Liver (tissue), 9 donors: ENCODE results near the gene TMEM184C. TPM values are rescaled to one million over a fixed set of nuclear protein-coding genes. Genes with fewer than 3 reads are reported as not detected.

ENCODE experiments used
- DNase-seq: peaks from one replicate; pipeline ENCODE4 v3.0.0-alpha.2; 2017; ENCODE audit warnings: low spot score
- H3K27ac ChIP-seq, 2 donors: one replicate each; pipeline ENCODE4 v1.7.0; 2013; ENCODE audit warnings: inconsistent platforms in 2 of 2, low read length in 2 of 2, control low read depth in 1 of 2, low read depth in 1 of 2, mild to moderate bottlenecking in 1 of 2
- H3K27me3 ChIP-seq, 4 donors: one replicate each; pipeline versions ENCODE4 v1.6.1 to v1.7.0; 2013; ENCODE audit warnings: low read length in 3 of 4, inconsistent platforms in 1 of 4, mild to moderate bottlenecking in 1 of 4, moderate library complexity in 1 of 4; ENCODE audit not compliant: control insufficient read depth in 4 of 4, insufficient read depth in 4 of 4
- H3K36me3 ChIP-seq, 4 donors: one replicate each; pipeline versions ENCODE4 v1.6.1 to v1.7.0; 2013; ENCODE audit warnings: low read length in 3 of 4, mild to moderate bottlenecking in 3 of 4, low read depth in 1 of 4, moderate library complexity in 1 of 4; ENCODE audit not compliant: control insufficient read depth in 4 of 4, insufficient read depth in 3 of 4
- H3K4me1 ChIP-seq, 4 donors: one replicate each; pipeline versions ENCODE4 v1.6.1 to v1.7.0; 2013; ENCODE audit warnings: low read length in 3 of 4, mild to moderate bottlenecking in 3 of 4, moderate library complexity in 1 of 4; ENCODE audit not compliant: control insufficient read depth in 4 of 4, insufficient read depth in 4 of 4
- H3K4me3 ChIP-seq, 3 donors: one replicate each; pipeline versions ENCODE4 v1.6.1 to v1.7.0; 2013; ENCODE audit warnings: low read length in 3 of 3, control low read depth in 1 of 3, low read depth in 1 of 3, mild to moderate bottlenecking in 1 of 3
- H3K9ac ChIP-seq, 2 donors: one replicate each; pipeline ENCODE4 v1.7.0; 2013; ENCODE audit warnings: low read length in 2 of 2, mild to moderate bottlenecking in 2 of 2, moderate library complexity in 2 of 2, control low read depth in 1 of 2, low read depth in 1 of 2
- H3K9me3 ChIP-seq, 4 donors: one replicate each; pipeline versions ENCODE4 v1.6.1 to v1.7.0; 2013; ENCODE audit warnings: low read length in 3 of 4; ENCODE audit not compliant: control insufficient read depth in 4 of 4
- EGR1 ChIP-seq, 2 donors: IDR thresholded peaks; 2 replicates each; pipeline ENCODE4 v1.6.1; 2016 to 2018; ENCODE audit warnings: antibody characterized with exemption in 2 of 2, low read depth in 2 of 2
- FOXA1 ChIP-seq: IDR thresholded peaks from 2 replicates; pipeline ENCODE4 v1.6.1; 2016; ENCODE audit warnings: antibody characterized with exemption
- GABPA ChIP-seq, 2 donors: IDR thresholded peaks in 1 of 2; conservative IDR thresholded peaks in 1 of 2; 2 replicates each; pipeline ENCODE4 v1.6.1; 2016; ENCODE audit warnings: antibody characterized with exemption in 2 of 2, mild to moderate bottlenecking in 1 of 2, moderate library complexity in 1 of 2
- HNF4A ChIP-seq, 2 donors: conservative IDR thresholded peaks; 2 replicates each; pipeline ENCODE4 v1.6.1; 2016; ENCODE audit warnings: antibody characterized with exemption in 2 of 2, mild to moderate bottlenecking in 2 of 2
- HNF4G ChIP-seq: IDR thresholded peaks from 2 replicates; pipeline ENCODE4 v1.6.1; 2016; ENCODE audit warnings: antibody characterized with exemption
- JUND ChIP-seq, 2 donors: IDR thresholded peaks; 2 replicates each; pipeline ENCODE4 v1.6.1; 2016; ENCODE audit warnings: antibody characterized with exemption in 2 of 2
- NR2F2 ChIP-seq: IDR thresholded peaks from 2 replicates; pipeline ENCODE4 v1.6.1; 2016; ENCODE audit warnings: antibody characterized with exemption
- RAD21 ChIP-seq, 2 donors: IDR thresholded peaks; 2 replicates each; pipeline ENCODE4 v1.6.1; 2016; ENCODE audit warnings: antibody characterized with exemption in 2 of 2, mild to moderate bottlenecking in 2 of 2
- RXRA ChIP-seq, 2 donors: IDR thresholded peaks; 2 replicates each; pipeline ENCODE4 v1.6.1; 2017 to 2018; ENCODE audit warnings: antibody characterized with exemption in 2 of 2, mild to moderate bottlenecking in 1 of 2
- SP1 ChIP-seq: IDR thresholded peaks from 2 replicates; pipeline ENCODE4 v1.6.1; 2018; ENCODE audit warnings: antibody characterized with exemption, mild to moderate bottlenecking
- TAF1 ChIP-seq: conservative IDR thresholded peaks from 2 replicates; pipeline ENCODE4 v1.6.1; 2016; ENCODE audit warnings: antibody characterized with exemption, mild to moderate bottlenecking
- YY1 ChIP-seq: IDR thresholded peaks from 2 replicates; pipeline ENCODE4 v1.6.1; 2016; ENCODE audit warnings: antibody characterized with exemption, mild to moderate bottlenecking
- WGBS: extraction: QIAGEN DNeasy Blood & Tissue Kit; methylation state at CpG from one replicate; pipeline ENCODE4 v1.1.7; 2013; 5-methylcytosine and 5-hydroxymethylcytosine counted together
- polyA plus RNA-seq, 2 donors: library from polyadenylated mRNA; stranded (reverse) in 1 of 2; unstranded in 1 of 2; fragments of 200-250 nt in 1 of 2; fragments of >200 nt in 1 of 2; fragmentation: Nextera tagmentation in 1 of 2; extraction: Ambion mirVana in 1 of 2; gene quantifications; one replicate each; pipeline versions ENCODE4 v1.2.1 to v1.2.3, GENCODE V29; 2013 to 2015
- total RNA-seq, 2 donors: library from RNA; depleted of rRNA; stranded (reverse); fragments of >200 nt; gene quantifications; one replicate each; pipeline ENCODE4 v1.2.3, GENCODE V29; 2014
- TF ChIP-seq, protein P1 (sequence below): IDR thresholded peaks from 2 replicates; pipeline ENCODE4 v1.6.1; 2016; ENCODE audit warnings: antibody characterized with exemption, mild to moderate bottlenecking
- TF ChIP-seq, protein P2 (sequence below): fragments of 150-350 bp; IDR thresholded peaks from 2 replicates; pipeline ENCODE4 v1.5.1; 2017; ENCODE audit warnings: improper control_type of control experiment, low read depth, low read length; ENCODE audit not compliant: missing input control
- TF ChIP-seq, protein P3 (sequence below): IDR thresholded peaks from 2 replicates; pipeline ENCODE4 v1.6.1; 2016; ENCODE audit warnings: antibody characterized with exemption
- TF ChIP-seq, protein P4 (sequence below): IDR thresholded peaks from 2 replicates; pipeline ENCODE4 v1.6.1; 2016; ENCODE audit warnings: antibody characterized with exemption
- TF ChIP-seq, protein P5 (sequence below): IDR thresholded peaks from 2 replicates; pipeline ENCODE4 v1.6.1; 2016; ENCODE audit warnings: antibody characterized with exemption
- donor health status: healthy.
- donor health status: healthy.
- donor health status: healthy.
- donor health status: healthy.
- donor health status: healthy.

The TMEM184C gene
- total and polyA plus RNA-seq, 4 donors, result 9.1 to 31.4 (median 13.4) TPM

DNA sequence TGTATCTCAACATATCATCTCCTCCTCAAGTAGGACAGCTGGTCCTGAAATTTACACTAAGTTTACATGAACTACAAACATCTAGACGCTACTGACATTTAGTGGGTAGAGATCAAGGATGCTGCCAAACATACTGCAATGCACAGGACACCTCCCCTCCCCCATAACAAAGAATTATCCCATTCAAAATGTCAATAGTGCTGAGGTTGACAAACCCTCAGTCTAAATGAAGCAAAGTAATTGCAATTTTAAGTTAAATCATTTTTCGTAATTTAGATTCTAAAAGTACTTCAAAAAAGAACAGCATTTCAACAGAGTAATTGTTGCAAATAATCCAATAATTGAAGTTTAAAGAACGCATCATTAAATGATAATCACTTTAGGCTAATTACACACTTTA, 65.6 kb downstream of the TMEM184C start:
- DNase-seq, result no peak
- peak overlapping the region in 1 of 2 donors; percentile 91 for H3K27ac ChIP-seq
- H3K9me3 ChIP-seq, result no peaks in the 10 kb centered on the region
- H3K4me1 ChIP-seq, result peaks cover 3 to 15% (median 10%) of the 10 kb centered on the region in 4 donors
- peak overlapping the region; percentile 71 to 88 (median 76) for H3K4me3 ChIP-seq
- H3K9ac ChIP-seq, result peak overlapping the region; percentile 78 to 87
- no peaks in the 10 kb centered on the region for H3K27me3 ChIP-seq
- H3K36me3 ChIP-seq, result peaks cover 0 to 5% (median 2%) of the 10 kb centered on the region in 4 donors
- no peak for TF ChIP-seq FOXA1
- no peak for TF ChIP-seq YY1
- TF ChIP-seq, protein P1, sequence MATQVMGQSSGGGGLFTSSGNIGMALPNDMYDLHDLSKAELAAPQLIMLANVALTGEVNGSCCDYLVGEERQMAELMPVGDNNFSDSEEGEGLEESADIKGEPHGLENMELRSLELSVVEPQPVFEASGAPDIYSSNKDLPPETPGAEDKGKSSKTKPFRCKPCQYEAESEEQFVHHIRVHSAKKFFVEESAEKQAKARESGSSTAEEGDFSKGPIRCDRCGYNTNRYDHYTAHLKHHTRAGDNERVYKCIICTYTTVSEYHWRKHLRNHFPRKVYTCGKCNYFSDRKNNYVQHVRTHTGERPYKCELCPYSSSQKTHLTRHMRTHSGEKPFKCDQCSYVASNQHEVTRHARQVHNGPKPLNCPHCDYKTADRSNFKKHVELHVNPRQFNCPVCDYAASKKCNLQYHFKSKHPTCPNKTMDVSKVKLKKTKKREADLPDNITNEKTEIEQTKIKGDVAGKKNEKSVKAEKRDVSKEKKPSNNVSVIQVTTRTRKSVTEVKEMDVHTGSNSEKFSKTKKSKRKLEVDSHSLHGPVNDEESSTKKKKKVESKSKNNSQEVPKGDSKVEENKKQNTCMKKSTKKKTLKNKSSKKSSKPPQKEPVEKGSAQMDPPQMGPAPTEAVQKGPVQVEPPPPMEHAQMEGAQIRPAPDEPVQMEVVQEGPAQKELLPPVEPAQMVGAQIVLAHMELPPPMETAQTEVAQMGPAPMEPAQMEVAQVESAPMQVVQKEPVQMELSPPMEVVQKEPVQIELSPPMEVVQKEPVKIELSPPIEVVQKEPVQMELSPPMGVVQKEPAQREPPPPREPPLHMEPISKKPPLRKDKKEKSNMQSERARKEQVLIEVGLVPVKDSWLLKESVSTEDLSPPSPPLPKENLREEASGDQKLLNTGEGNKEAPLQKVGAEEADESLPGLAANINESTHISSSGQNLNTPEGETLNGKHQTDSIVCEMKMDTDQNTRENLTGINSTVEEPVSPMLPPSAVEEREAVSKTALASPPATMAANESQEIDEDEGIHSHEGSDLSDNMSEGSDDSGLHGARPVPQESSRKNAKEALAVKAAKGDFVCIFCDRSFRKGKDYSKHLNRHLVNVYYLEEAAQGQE, result no peak
- TF ChIP-seq RXRA (IDR thresholded peaks at IDR 0.05), result no peak
- TF ChIP-seq GABPA (IDR thresholded peaks at IDR 0.05 in 1 of 2, conservative IDR thresholded peaks at IDR 0.05 in 1 of 2), result no peak
- TF ChIP-seq, protein P2, sequence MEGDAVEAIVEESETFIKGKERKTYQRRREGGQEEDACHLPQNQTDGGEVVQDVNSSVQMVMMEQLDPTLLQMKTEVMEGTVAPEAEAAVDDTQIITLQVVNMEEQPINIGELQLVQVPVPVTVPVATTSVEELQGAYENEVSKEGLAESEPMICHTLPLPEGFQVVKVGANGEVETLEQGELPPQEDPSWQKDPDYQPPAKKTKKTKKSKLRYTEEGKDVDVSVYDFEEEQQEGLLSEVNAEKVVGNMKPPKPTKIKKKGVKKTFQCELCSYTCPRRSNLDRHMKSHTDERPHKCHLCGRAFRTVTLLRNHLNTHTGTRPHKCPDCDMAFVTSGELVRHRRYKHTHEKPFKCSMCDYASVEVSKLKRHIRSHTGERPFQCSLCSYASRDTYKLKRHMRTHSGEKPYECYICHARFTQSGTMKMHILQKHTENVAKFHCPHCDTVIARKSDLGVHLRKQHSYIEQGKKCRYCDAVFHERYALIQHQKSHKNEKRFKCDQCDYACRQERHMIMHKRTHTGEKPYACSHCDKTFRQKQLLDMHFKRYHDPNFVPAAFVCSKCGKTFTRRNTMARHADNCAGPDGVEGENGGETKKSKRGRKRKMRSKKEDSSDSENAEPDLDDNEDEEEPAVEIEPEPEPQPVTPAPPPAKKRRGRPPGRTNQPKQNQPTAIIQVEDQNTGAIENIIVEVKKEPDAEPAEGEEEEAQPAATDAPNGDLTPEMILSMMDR, result no peak
- no peak for TF ChIP-seq JUND (IDR thresholded peaks at IDR 0.05)
- TF ChIP-seq, protein P3, sequence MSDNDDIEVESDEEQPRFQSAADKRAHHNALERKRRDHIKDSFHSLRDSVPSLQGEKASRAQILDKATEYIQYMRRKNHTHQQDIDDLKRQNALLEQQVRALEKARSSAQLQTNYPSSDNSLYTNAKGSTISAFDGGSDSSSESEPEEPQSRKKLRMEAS, result no peak
- no peak for TF ChIP-seq EGR1 (IDR thresholded peaks at IDR 0.05; ENCODE audit: low read depth in 2 of 2)
- no peak for TF ChIP-seq NR2F2
- TF ChIP-seq, protein P4, sequence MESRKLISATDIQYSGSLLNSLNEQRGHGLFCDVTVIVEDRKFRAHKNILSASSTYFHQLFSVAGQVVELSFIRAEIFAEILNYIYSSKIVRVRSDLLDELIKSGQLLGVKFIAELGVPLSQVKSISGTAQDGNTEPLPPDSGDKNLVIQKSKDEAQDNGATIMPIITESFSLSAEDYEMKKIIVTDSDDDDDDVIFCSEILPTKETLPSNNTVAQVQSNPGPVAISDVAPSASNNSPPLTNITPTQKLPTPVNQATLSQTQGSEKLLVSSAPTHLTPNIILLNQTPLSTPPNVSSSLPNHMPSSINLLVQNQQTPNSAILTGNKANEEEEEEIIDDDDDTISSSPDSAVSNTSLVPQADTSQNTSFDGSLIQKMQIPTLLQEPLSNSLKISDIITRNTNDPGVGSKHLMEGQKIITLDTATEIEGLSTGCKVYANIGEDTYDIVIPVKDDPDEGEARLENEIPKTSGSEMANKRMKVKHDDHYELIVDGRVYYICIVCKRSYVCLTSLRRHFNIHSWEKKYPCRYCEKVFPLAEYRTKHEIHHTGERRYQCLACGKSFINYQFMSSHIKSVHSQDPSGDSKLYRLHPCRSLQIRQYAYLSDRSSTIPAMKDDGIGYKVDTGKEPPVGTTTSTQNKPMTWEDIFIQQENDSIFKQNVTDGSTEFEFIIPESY, result no peak
- TF ChIP-seq HNF4A (conservative IDR thresholded peaks at IDR 0.05), result no peak
- no peak for TF ChIP-seq SP1
- TF ChIP-seq, protein P5, sequence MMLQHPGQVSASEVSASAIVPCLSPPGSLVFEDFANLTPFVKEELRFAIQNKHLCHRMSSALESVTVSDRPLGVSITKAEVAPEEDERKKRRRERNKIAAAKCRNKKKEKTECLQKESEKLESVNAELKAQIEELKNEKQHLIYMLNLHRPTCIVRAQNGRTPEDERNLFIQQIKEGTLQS, result no peak
- no peak for TF ChIP-seq RAD21 (IDR thresholded peaks at IDR 0.05)
- no peak for TF ChIP-seq TAF1
- TF ChIP-seq HNF4G, result no peak
- WGBS, result 65% methylated on average over 3 of the region's 3 CpGs
